ENCODE results near the gene NEMF.
"Not testable (repeated sequence)": the region's sequence is repeated elsewhere in the genome, so short reads cannot be mapped to it uniquely, and the experiment has no call there.

NEMF gene

GRCh38 chr14:49766839-49767238, 85.7 kb downstream of the NEMF start:
- H3K9me3 ChIP-seq (ENCODE audit: control insufficient read depth, low read length), result no peaks in the 10 kb centered on the region
- DNase-seq, result no peak
- peak overlapping the region; percentile 56 for H3K4me3 ChIP-seq (ENCODE audit: insufficient read depth, low read depth, low read length, poor library complexity, severe bottlenecking)
- H3K36me3 ChIP-seq (ENCODE audit: control insufficient read depth, insufficient read depth, low read length), result peaks cover 5% of the 10 kb centered on the region
- H3K4me1 ChIP-seq (ENCODE audit: control insufficient read depth, insufficient read depth, low read length, poor library complexity, severe bottlenecking), result peaks cover 25% of the 10 kb centered on the region
- H3K27ac ChIP-seq (ENCODE audit: insufficient read depth, low read length, poor library complexity, severe bottlenecking), result peak overlapping the region; percentile 95
- no peaks in the 10 kb centered on the region for H3K27me3 ChIP-seq (replicated peaks; ENCODE audit: control insufficient read depth, insufficient read depth, low read length, poor library complexity, severe bottlenecking)

- H3K4me1 ChIP-seq (ENCODE audit: control insufficient read depth, insufficient read depth, low read length, poor library complexity, severe bottlenecking), result peaks cover 4% of the 10 kb centered on the region
- H3K36me3 ChIP-seq (ENCODE audit: control insufficient read depth, insufficient read depth, low read length), result no peaks in the 10 kb centered on the region
- no peaks in the 10 kb centered on the region for H3K9me3 ChIP-seq (ENCODE audit: control insufficient read depth, low read length)
- DNase-seq, result no peak
- H3K4me3 ChIP-seq (ENCODE audit: insufficient read depth, low read depth, low read length, poor library complexity, severe bottlenecking), result no peak overlapping the region
- no peaks in the 10 kb centered on the region for H3K27me3 ChIP-seq (replicated peaks; ENCODE audit: control insufficient read depth, insufficient read depth, low read length, poor library complexity, severe bottlenecking)
- H3K27ac ChIP-seq (ENCODE audit: insufficient read depth, low read length, poor library complexity, severe bottlenecking), result no peak overlapping the region
Measured at GRCh38 chr14:49761839-49762551, 90.6 kb downstream of the NEMF start.

GRCh38 chr14:49755378-49755777, 97.2 kb downstream of the NEMF start:
- DNase-seq, result no peak
- Histone ChIP-seq H3K36me3 (ENCODE audit: control insufficient read depth, insufficient read depth, low read length) (no peaks in the 10 kb centered on the region), H3K27me3 (replicated peaks; ENCODE audit: control insufficient read depth, insufficient read depth, low read length, poor library complexity, severe bottlenecking) (no peaks in the 10 kb centered on the region), H3K4me1 (ENCODE audit: control insufficient read depth, insufficient read depth, low read length, poor library complexity, severe bottlenecking) (no peaks in the 10 kb centered on the region), H3K9me3 (ENCODE audit: control insufficient read depth, low read length) (no peaks in the 10 kb centered on the region), H3K27ac (ENCODE audit: insufficient read depth, low read length, poor library complexity, severe bottlenecking) (no peak overlapping the region), H3K4me3 (ENCODE audit: insufficient read depth, low read depth, low read length, poor library complexity, severe bottlenecking) (no peak overlapping the region)

GRCh38 chr14:49754570-49755097, 98.0 kb downstream of the NEMF start:
- no peaks in the 10 kb centered on the region for H3K9me3 ChIP-seq (ENCODE audit: control insufficient read depth, low read length)
- no peaks in the 10 kb centered on the region for H3K36me3 ChIP-seq (ENCODE audit: control insufficient read depth, insufficient read depth, low read length)
- H3K27me3 ChIP-seq (replicated peaks; ENCODE audit: control insufficient read depth, insufficient read depth, low read length, poor library complexity, severe bottlenecking), result no peaks in the 10 kb centered on the region
- no peak overlapping the region for H3K27ac ChIP-seq (ENCODE audit: insufficient read depth, low read length, poor library complexity, severe bottlenecking)
- no peak for DNase-seq
- H3K4me3 ChIP-seq (ENCODE audit: insufficient read depth, low read depth, low read length, poor library complexity, severe bottlenecking), result no peak overlapping the region
- H3K4me1 ChIP-seq (ENCODE audit: control insufficient read depth, insufficient read depth, low read length, poor library complexity, severe bottlenecking), result no peaks in the 10 kb centered on the region

- H3K27me3 ChIP-seq (replicated peaks; ENCODE audit: control insufficient read depth, insufficient read depth, low read length, poor library complexity, severe bottlenecking); H3K9me3 ChIP-seq (ENCODE audit: control insufficient read depth, low read length); H3K27ac ChIP-seq (ENCODE audit: insufficient read depth, low read length, poor library complexity, severe bottlenecking); H3K36me3 ChIP-seq (ENCODE audit: control insufficient read depth, insufficient read depth, low read length); DNase-seq; H3K4me1 ChIP-seq (ENCODE audit: control insufficient read depth, insufficient read depth, low read length, poor library complexity, severe bottlenecking); H3K4me3 ChIP-seq (ENCODE audit: insufficient read depth, low read depth, low read length, poor library complexity, severe bottlenecking): not testable (repeated sequence)
Measured at GRCh38 chr14:49746476-49746875, 106.1 kb downstream of the NEMF start.

- Histone ChIP-seq H3K36me3 (ENCODE audit: control insufficient read depth, insufficient read depth, low read length) (peaks cover 2% of the 10 kb centered on the region), H3K4me1 (ENCODE audit: control insufficient read depth, insufficient read depth, low read length, poor library complexity, severe bottlenecking) (no peaks in the 10 kb centered on the region)
Measured at GRCh38 chr14:49745191-49745590, 107.4 kb downstream of the NEMF start.

GRCh38 chr14:49735669-49736068, 116.9 kb downstream of the NEMF start:
- not testable (repeated sequence) for H3K9me3 ChIP-seq (ENCODE audit: control insufficient read depth, low read length); H3K36me3 ChIP-seq (ENCODE audit: control insufficient read depth, insufficient read depth, low read length); DNase-seq; H3K27ac ChIP-seq (ENCODE audit: insufficient read depth, low read length, poor library complexity, severe bottlenecking); H3K27me3 ChIP-seq (replicated peaks; ENCODE audit: control insufficient read depth, insufficient read depth, low read length, poor library complexity, severe bottlenecking); H3K4me3 ChIP-seq (ENCODE audit: insufficient read depth, low read depth, low read length, poor library complexity, severe bottlenecking); H3K4me1 ChIP-seq (ENCODE audit: control insufficient read depth, insufficient read depth, low read length, poor library complexity, severe bottlenecking)

More at GRCh38 chr14:49745191-49745590, 107.4 kb downstream of the NEMF start:
- Histone ChIP-seq H3K27me3 (replicated peaks; ENCODE audit: control insufficient read depth, insufficient read depth, low read length, poor library complexity, severe bottlenecking) (no peaks in the 10 kb centered on the region), H3K9me3 (ENCODE audit: control insufficient read depth, low read length) (no peaks in the 10 kb centered on the region), H3K4me3 (ENCODE audit: insufficient read depth, low read depth, low read length, poor library complexity, severe bottlenecking) (no peak overlapping the region), H3K27ac (ENCODE audit: insufficient read depth, low read length, poor library complexity, severe bottlenecking) (no peak overlapping the region)
- no peak for DNase-seq

GRCh38 chr14:49733836-49734235, 118.8 kb downstream of the NEMF start:
- no peak for DNase-seq
- no peaks in the 10 kb centered on the region for H3K36me3 ChIP-seq (ENCODE audit: control insufficient read depth, insufficient read depth, low read length)
- no peak overlapping the region for H3K4me3 ChIP-seq (ENCODE audit: insufficient read depth, low read depth, low read length, poor library complexity, severe bottlenecking)
- H3K27ac ChIP-seq (ENCODE audit: insufficient read depth, low read length, poor library complexity, severe bottlenecking), result no peak overlapping the region
- H3K27me3 ChIP-seq (replicated peaks; ENCODE audit: control insufficient read depth, insufficient read depth, low read length, poor library complexity, severe bottlenecking), result no peaks in the 10 kb centered on the region
- H3K9me3 ChIP-seq (ENCODE audit: control insufficient read depth, low read length), result no peaks in the 10 kb centered on the region
- H3K4me1 ChIP-seq (ENCODE audit: control insufficient read depth, insufficient read depth, low read length, poor library complexity, severe bottlenecking), result no peaks in the 10 kb centered on the region

GRCh38 chr14:49732896-49733295, 119.7 kb downstream of the NEMF start:
- no peak for DNase-seq
- H3K36me3 ChIP-seq (ENCODE audit: control insufficient read depth, insufficient read depth, low read length), result no peaks in the 10 kb centered on the region
- no peak overlapping the region for H3K4me3 ChIP-seq (ENCODE audit: insufficient read depth, low read depth, low read length, poor library complexity, severe bottlenecking)
- no peaks in the 10 kb centered on the region for H3K9me3 ChIP-seq (ENCODE audit: control insufficient read depth, low read length)
- H3K27ac ChIP-seq (ENCODE audit: insufficient read depth, low read length, poor library complexity, severe bottlenecking), result no peak overlapping the region
- no peaks in the 10 kb centered on the region for H3K4me1 ChIP-seq (ENCODE audit: control insufficient read depth, insufficient read depth, low read length, poor library complexity, severe bottlenecking)
- no peaks in the 10 kb centered on the region for H3K27me3 ChIP-seq (replicated peaks; ENCODE audit: control insufficient read depth, insufficient read depth, low read length, poor library complexity, severe bottlenecking)

Measured in effector memory CD4-positive, alpha-beta T cell (primary cell).